ENCODE results near the gene SERPINC1.

DNA sequence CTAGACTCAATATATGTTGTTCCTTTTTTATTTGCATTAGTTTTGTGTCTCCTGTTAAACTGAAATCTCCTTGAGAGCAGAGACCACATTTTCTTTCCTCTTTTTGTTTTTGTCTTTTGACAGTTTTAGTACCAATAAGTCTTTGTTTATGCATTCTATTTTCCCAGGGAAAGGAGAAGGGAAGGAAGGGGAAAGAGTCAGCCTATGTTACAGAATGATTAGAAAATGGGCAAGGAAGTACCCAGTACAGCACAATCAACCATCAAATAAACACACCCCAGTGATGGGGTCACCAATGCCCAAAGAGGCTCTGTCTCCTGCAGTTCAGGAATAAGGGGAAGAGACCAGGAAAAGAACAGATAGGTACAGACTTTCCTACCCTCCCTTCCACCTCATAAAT lies 38.9 kb downstream of the SERPINC1 start:
- TF ChIP-seq CTCF (IDR thresholded peaks at IDR 0.05; ENCODE audit: low read length), result no peak
- TF ChIP-seq EZH2 (IDR thresholded peaks at IDR 0.05; ENCODE audit: borderline replicate concordance, low read length), result no peak

Data from OCI-LY1 (cell line).